ENCODE data around the gene PPP1R3F. TPM values are rescaled to one million over a fixed set of nuclear protein-coding genes. Genes with fewer than 3 reads are reported as not detected.

Gene PPP1R3F
- 3.4 TPM for total RNA-seq

- ATAC-seq, result peak; percentile 12
These were observed at the start of gene PPP1R3F for GRCh38 chrX:49269767-49270248. Gene PPP1R3F (plus strand): TSS chrX:49269793. CDS start chrX:49269870, 77 bp downstream.

- ATAC-seq, result no peak
These were observed 49.5 kb upstream of the PPP1R3F start for GRCh38 chrX:49220100-49220499.

- ATAC-seq, result no peak
These were observed 47.7 kb upstream of the PPP1R3F start for GRCh38 chrX:49221868-49222267.

GRCh38 chrX:49225858-49226257 is 43.7 kb upstream of the PPP1R3F start:
- no peak for ATAC-seq

- ATAC-seq, result no peak
These were observed 42.6 kb upstream of the PPP1R3F start for GRCh38 chrX:49226946-49227345.

GRCh38 chrX:49227726-49228125 is 41.9 kb upstream of the PPP1R3F start:
- no peak for ATAC-seq

GRCh38 chrX:49228185-49228584 is 41.4 kb upstream of the PPP1R3F start:
- no peak for ATAC-seq

- ATAC-seq, result peak; percentile 93
These were observed 38.9 kb upstream of the PPP1R3F start for GRCh38 chrX:49230500-49231232.

- ATAC-seq, result no peak
These were observed 38.1 kb upstream of the PPP1R3F start for GRCh38 chrX:49231333-49232000.

GRCh38 chrX:49232525-49232924 is 37.1 kb upstream of the PPP1R3F start:
- ATAC-seq, result no peak

GRCh38 chrX:49233176-49233575 is 36.4 kb upstream of the PPP1R3F start, which contains the start of gene CACNA1F:
Gene CACNA1F (minus strand): TSS chrX:49233340. CDS start chrX:49233309, 31 bp downstream.
- no peak for ATAC-seq

- no peak for ATAC-seq
These were observed 35.6 kb upstream of the PPP1R3F start for GRCh38 chrX:49233887-49234555.

GRCh38 chrX:49237060-49237459 is 32.5 kb upstream of the PPP1R3F start:
- ATAC-seq, result no peak

GRCh38 chrX:49238735-49239134 is 30.9 kb upstream of the PPP1R3F start:
- ATAC-seq, result no peak

GRCh38 chrX:49242545-49243066 is 27.0 kb upstream of the PPP1R3F start:
- ATAC-seq, result no peak

- no peak for ATAC-seq
These were observed 26.4 kb upstream of the PPP1R3F start for GRCh38 chrX:49243166-49243565.

GRCh38 chrX:49244207-49244606 is 25.4 kb upstream of the PPP1R3F start:
- no peak for ATAC-seq

- no peak for ATAC-seq
These were observed 23.1 kb upstream of the PPP1R3F start for GRCh38 chrX:49246541-49246940.

GRCh38 chrX:49247346-49247745 is 22.2 kb upstream of the PPP1R3F start:
- no peak for ATAC-seq

GRCh38 chrX:49247916-49248811 is 21.4 kb upstream of the PPP1R3F start:
- no peak for ATAC-seq

- no peak for ATAC-seq
These were observed 20.5 kb upstream of the PPP1R3F start for GRCh38 chrX:49249071-49249470.

- no peak for ATAC-seq
These were observed 20.0 kb upstream of the PPP1R3F start for GRCh38 chrX:49249616-49250015.
